Activated T-cell treated with anti-CD3 and anti-CD28 coated beads, Interleukin-2, amount 50 U/mL, for 72 hours (primary cell): Measurements from ENCODE around the gene PPP3R1. TPM values are rescaled to one million over a fixed set of nuclear protein-coding genes. Genes with fewer than 3 reads are reported as not detected.

Experiments used
- ATAC-seq, 2 donors: fragments of 150-1000 bp; cut with Tn5 transposase; replicated peaks in 1 of 2; 2 replicates each; pipeline ENCODE4 v1.10.0; 2021; ENCODE audit warnings: moderate library complexity in 2 of 2, mild to moderate bottlenecking in 1 of 2
- DNase-seq, 2 donors: peaks; one replicate each; pipeline ENCODE4 v3.0.0; 2021 to 2022; ENCODE audit warnings: mixed read lengths in 1 of 2
- H3K27ac Mint-ChIP-seq: one replicate; pipeline ENCODE4 v1.8.0; 2022; ENCODE audit warnings: mild to moderate bottlenecking, moderate library complexity, mixed read lengths
- H3K27me3 Mint-ChIP-seq: one replicate; pipeline ENCODE4 v1.8.0; 2022; ENCODE audit warnings: low read depth, mixed read lengths
- H3K36me3 Mint-ChIP-seq, 2 donors: one replicate each; pipeline ENCODE4 v1.8.0; 2022; ENCODE audit warnings: mixed read lengths in 2 of 2, mild to moderate bottlenecking in 1 of 2; ENCODE audit not compliant: insufficient read depth in 2 of 2
- H3K4me1 Mint-ChIP-seq: one replicate; pipeline ENCODE4 v1.8.0; 2022; ENCODE audit warnings: low read depth, mixed read lengths
- H3K4me3 Mint-ChIP-seq, 2 donors: one replicate each; pipeline ENCODE4 v1.8.0; 2022; ENCODE audit warnings: mild to moderate bottlenecking in 2 of 2, mixed read lengths in 2 of 2, moderate library complexity in 2 of 2
- H3K9me3 Mint-ChIP-seq, 2 donors: one replicate each; pipeline ENCODE4 v1.8.0; 2022; ENCODE audit warnings: mixed read lengths in 2 of 2
- total RNA-seq, 2 donors: library from RNA; stranded (reverse); gene quantifications; one replicate each; pipeline ENCODE4 v1.2.3, GENCODE V29; 2022

PPP3R1 gene
- total RNA-seq, 2 donors from 2014 or later, result 81.1 to 83.8 TPM

DNA sequence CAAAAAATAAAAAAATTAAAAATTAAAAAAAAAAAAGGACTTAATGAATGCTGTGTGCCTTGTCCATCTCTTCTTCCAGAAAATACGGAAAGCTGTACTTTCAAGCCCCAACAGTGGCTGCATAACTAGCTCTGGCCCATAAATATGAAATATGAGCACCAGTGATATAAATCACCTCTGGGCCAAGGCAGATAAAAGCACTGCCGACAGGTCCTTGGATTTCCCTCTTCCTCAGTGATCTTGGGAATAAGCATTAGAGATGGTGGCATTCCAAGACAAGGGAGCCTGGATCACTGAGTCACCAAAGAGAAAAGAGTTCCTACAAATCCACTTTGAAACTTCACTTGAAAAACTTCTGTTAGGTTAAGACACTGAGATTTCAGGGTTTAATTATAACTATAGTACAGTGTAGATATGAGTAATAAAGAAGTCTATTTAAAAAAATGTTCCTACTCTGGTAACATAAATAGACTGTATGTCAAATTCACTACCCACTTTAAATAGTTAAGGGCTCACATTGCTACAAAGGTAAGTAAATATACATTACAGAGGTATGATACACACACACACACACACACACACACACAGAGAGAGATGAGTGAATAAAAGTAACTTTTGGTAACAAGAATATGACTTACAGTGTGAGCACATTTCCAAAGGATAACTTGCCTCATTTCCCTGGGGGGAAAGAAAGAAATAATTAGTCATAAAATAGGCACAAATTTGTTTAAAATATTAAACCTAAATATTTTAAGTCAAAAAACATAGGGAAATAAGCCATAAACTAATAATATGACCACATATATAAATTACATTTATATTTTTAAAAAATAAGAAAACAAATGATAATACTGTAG lies 35.6 kb downstream of the PPP3R1 start:
- H3K36me3 Mint-ChIP-seq, result peaks cover 5 to 14% of the 10 kb centered on the region in 2 donors
- H3K27ac Mint-ChIP-seq, result peak overlapping the region; percentile 35
- H3K4me1 Mint-ChIP-seq, result peaks cover 49% of the 10 kb centered on the region
- H3K27me3 Mint-ChIP-seq, result no peaks in the 10 kb centered on the region
- ATAC-seq (no peak), DNase-seq (no peak)
- no peak overlapping the region for H3K4me3 Mint-ChIP-seq
- H3K9me3 Mint-ChIP-seq, result no peaks in the 10 kb centered on the region

- DNase-seq (no peak), ATAC-seq (no peak)
- Mint-ChIP-seq H3K4me1 (peaks cover 37% of the 10 kb centered on the region), H3K27me3 (no peaks in the 10 kb centered on the region), H3K9me3 (no peaks in the 10 kb centered on the region), H3K27ac (peak overlapping the region; percentile 26), H3K4me3 (no peak overlapping the region), H3K36me3 (peaks cover 4 to 12% of the 10 kb centered on the region in 2 donors)
These were observed 38.0 kb downstream of the PPP3R1 start for GRCh38 chr2:68214381-68214780.

- Mint-ChIP-seq H3K36me3 (peaks cover 2 to 7% of the 10 kb centered on the region in 2 donors), H3K27ac (peak overlapping the region; percentile 1), H3K4me1 (peaks cover 70% of the 10 kb centered on the region), H3K4me3 (peak overlapping the region in 1 of 2 donors; percentile 3), H3K9me3 (no peaks in the 10 kb centered on the region), H3K27me3 (no peaks in the 10 kb centered on the region)
- no peak for DNase-seq
- no peak for ATAC-seq
These were observed 45.5 kb downstream of the PPP3R1 start for GRCh38 chr2:68206793-68207192.

GRCh38 chr2:68203587-68203986 lies 48.7 kb downstream of the PPP3R1 start:
- peak; percentile 96 to 97 for ATAC-seq
- Mint-ChIP-seq H3K4me3 (peak overlapping the region; percentile 64 to 86), H3K4me1 (peaks cover 76% of the 10 kb centered on the region), H3K36me3 (peaks cover 0 to 3% of the 10 kb centered on the region in 2 donors), H3K9me3 (no peaks in the 10 kb centered on the region), H3K27me3 (no peaks in the 10 kb centered on the region), H3K27ac (peak overlapping the region; percentile 85)
- DNase-seq, result peak in 1 of 2 donors; percentile 18

GRCh38 chr2:68200157-68200787 lies 52.1 kb downstream of the PPP3R1 start:
- no peak for DNase-seq
- no peak overlapping the region for H3K4me3 Mint-ChIP-seq
- H3K36me3 Mint-ChIP-seq, result peaks cover 0 to 2% of the 10 kb centered on the region in 2 donors
- peaks cover 71% of the 10 kb centered on the region for H3K4me1 Mint-ChIP-seq
- H3K27me3 Mint-ChIP-seq, result no peaks in the 10 kb centered on the region
- no peaks in the 10 kb centered on the region for H3K9me3 Mint-ChIP-seq
- peak overlapping the region; percentile 45 for H3K27ac Mint-ChIP-seq
- ATAC-seq, result no peak

DNA sequence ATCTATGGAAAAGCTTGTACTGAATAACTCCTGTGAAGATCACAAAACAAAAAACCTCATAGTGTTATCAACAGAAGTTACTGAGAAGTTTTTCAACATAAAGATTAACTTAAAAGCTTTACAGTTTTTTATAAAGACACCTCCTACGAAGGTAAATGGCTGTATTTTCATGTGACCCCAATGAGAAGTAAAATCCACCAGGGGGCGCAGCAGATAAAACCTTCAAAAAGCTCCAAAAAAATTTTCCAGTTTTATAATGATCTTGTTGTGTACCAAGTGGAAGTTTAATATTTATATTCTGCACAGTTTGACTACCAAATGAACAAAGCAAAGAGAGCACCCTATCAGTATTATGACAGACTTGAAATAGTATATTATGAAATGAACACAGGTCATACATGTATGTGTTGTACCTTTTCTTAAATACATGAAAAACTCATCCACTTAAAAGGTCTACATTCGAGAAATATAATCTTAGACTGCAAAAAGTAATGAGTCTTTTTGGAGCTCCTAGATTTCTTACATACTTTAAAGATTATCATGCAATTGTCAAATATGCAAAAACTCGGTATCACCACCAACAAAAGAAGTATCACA lies 56.1 kb downstream of the PPP3R1 start:
- no peak for ATAC-seq
- Mint-ChIP-seq H3K36me3 (no peaks in the 10 kb centered on the region), H3K4me3 (no peak overlapping the region), H3K9me3 (no peaks in the 10 kb centered on the region), H3K27me3 (no peaks in the 10 kb centered on the region), H3K27ac (peak overlapping the region; percentile 83), H3K4me1 (peaks cover 60% of the 10 kb centered on the region)
- DNase-seq, result peak; percentile 20 to 29

GRCh38 chr2:68195096-68195495 lies 57.2 kb downstream of the PPP3R1 start:
- Mint-ChIP-seq H3K9me3 (no peaks in the 10 kb centered on the region), H3K36me3 (no peaks in the 10 kb centered on the region), H3K27me3 (no peaks in the 10 kb centered on the region), H3K27ac (peak overlapping the region; percentile 18), H3K4me3 (no peak overlapping the region), H3K4me1 (peaks cover 60% of the 10 kb centered on the region)
- DNase-seq, result no peak
- ATAC-seq, result no peak

- Mint-ChIP-seq H3K36me3 (no peaks in the 10 kb centered on the region), H3K27ac (peak overlapping the region; percentile 32), H3K4me1 (peaks cover 67% of the 10 kb centered on the region), H3K4me3 (no peak overlapping the region), H3K9me3 (no peaks in the 10 kb centered on the region), H3K27me3 (no peaks in the 10 kb centered on the region)
- DNase-seq (no peak), ATAC-seq (no peak)
These were observed 58.5 kb downstream of the PPP3R1 start for GRCh38 chr2:68193787-68194372.

DNA sequence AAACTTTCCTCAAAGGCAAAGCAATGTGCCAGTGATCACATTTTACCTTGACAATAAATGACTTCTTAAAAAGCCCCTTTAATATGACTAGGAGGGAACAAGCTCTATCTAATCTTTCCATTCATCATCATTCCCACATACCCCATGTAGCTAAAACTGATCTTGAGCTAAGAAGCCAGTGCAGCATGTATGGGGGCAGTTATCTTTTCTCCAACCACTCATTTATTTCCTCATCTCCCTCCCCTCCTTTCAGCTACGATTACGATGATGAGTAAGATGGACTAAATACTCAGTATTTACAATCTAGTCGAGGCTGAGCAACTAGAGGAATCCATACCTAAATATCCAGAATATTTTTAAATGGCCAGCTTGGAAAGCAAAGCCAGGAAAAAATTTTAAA lies 59.2 kb downstream of the PPP3R1 start:
- DNase-seq, result no peak
- ATAC-seq, result peak in 1 of 2 donors; percentile 25
- no peaks in the 10 kb centered on the region for H3K36me3 Mint-ChIP-seq
- no peaks in the 10 kb centered on the region for H3K27me3 Mint-ChIP-seq
- H3K4me3 Mint-ChIP-seq, result no peak overlapping the region
- H3K27ac Mint-ChIP-seq, result peak overlapping the region; percentile 94
- no peaks in the 10 kb centered on the region for H3K9me3 Mint-ChIP-seq
- peaks cover 73% of the 10 kb centered on the region for H3K4me1 Mint-ChIP-seq

- H3K9me3 Mint-ChIP-seq, result no peaks in the 10 kb centered on the region
- peaks cover 61% of the 10 kb centered on the region for H3K4me1 Mint-ChIP-seq
- peaks cover 0 to 3% of the 10 kb centered on the region in 2 donors for H3K36me3 Mint-ChIP-seq
- no peak for DNase-seq
- peak; percentile 99 for ATAC-seq
- no peaks in the 10 kb centered on the region for H3K27me3 Mint-ChIP-seq
- peak overlapping the region; percentile 36 to 82 for H3K4me3 Mint-ChIP-seq
- peak overlapping the region; percentile 96 for H3K27ac Mint-ChIP-seq
These were observed 61.2 kb downstream of the PPP3R1 start for GRCh38 chr2:68190991-68191731.

- DNase-seq, result no peak
- Mint-ChIP-seq H3K4me1 (peaks cover 56% of the 10 kb centered on the region), H3K27ac (peak overlapping the region; percentile 96), H3K36me3 (peaks cover 2 to 11% of the 10 kb centered on the region in 2 donors), H3K9me3 (no peaks in the 10 kb centered on the region), H3K4me3 (peak overlapping the region; percentile 36 to 82), H3K27me3 (no peaks in the 10 kb centered on the region)
- ATAC-seq, result no peak
These were observed 62.1 kb downstream of the PPP3R1 start for GRCh38 chr2:68189991-68190784.

- ATAC-seq (no peak), DNase-seq (no peak)
- Mint-ChIP-seq H3K4me3 (peak overlapping the region; percentile 32 to 82), H3K36me3 (peaks cover 4 to 16% of the 10 kb centered on the region in 2 donors), H3K9me3 (no peaks in the 10 kb centered on the region), H3K27ac (peak overlapping the region; percentile 90), H3K27me3 (no peaks in the 10 kb centered on the region), H3K4me1 (peaks cover 60% of the 10 kb centered on the region)
These were observed 63.5 kb downstream of the PPP3R1 start for GRCh38 chr2:68188831-68189230.
